ENCODE results near the gene TRIM56.

GRCh38 chr7:101077303-101078086, 7.8 kb upstream of the TRIM56 start:
- TF ChIP-seq TAF1 (IDR thresholded peaks at IDR 0.05; ENCODE audit: borderline replicate concordance, insufficient read depth, low read length), result no peak
- TF ChIP-seq POLR2AphosphoS5 (IDR thresholded peaks at IDR 0.05; ENCODE audit: low read depth, low read length), result no peak
- 0 out of 4 replicates have a peak, but pooled peaks of 1 of the 2 experiments have one; percentile 23 for TF ChIP-seq REST (IDR thresholded peaks at IDR 0.05; ENCODE audit: insufficient read depth in 1 of 2, low read depth in 2 of 2, low read length in 2 of 2)

All from PFSK-1 (cell line).